ENCODE results near the gene DNASE1L2. TPM values are rescaled to one million over a fixed set of nuclear protein-coding genes. Genes with fewer than 3 reads are reported as not detected.

Gene DNASE1L2
- total and polyA plus RNA-seq, 10 of the 15 experiments (the other 5 are each of a cell fraction or from before 2014, with no cell fraction given), result 0.06 to 1.5 (median 0.29) TPM

DNA sequence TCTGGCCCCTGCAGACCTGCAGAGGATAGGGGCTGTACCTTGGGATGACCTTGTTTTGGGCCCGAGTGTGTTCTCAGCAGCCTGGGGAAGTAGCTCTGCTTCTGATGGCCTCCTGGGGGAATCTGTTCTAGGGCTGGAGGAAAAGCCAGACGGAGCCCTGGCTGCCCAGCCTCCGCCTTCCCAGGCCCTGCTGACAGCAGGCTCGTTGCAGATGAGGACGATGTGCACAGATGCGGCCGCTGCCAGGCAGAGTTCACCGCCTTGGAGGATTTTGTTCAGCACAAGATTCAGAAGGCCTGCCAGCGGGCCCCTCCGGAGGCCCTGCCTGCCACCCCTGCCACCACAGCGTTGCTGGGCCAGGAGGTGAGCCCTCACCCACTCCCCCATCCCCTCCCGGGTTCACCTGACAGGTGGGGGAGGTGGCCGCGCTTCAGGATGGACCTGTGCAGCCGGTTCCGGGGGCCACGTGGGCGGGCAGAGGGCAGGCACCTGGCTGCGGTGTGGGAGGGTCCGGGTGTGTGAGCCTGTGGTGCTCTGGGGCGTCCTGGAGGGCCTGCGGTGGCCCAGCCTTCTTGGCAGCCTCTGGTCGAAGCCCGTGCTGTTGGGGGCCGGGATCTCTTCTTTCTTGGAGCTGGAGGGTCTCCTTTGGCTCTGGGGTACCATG lies 8.0 kb upstream of the DNASE1L2 start:
- no peak overlapping the region for H3K4me3 ChIP-seq
- FAIRE-seq (no peak), ATAC-seq (no peak), DNase-seq (ENCODE audit: low read depth, low spot score) (no peak)
- no peaks in the 10 kb centered on the region for H3K9me3 ChIP-seq (replicated peaks; ENCODE audit: control insufficient read depth, insufficient read depth, low read length)
- no peaks in the 10 kb centered on the region for H4K20me1 ChIP-seq (ENCODE audit: control insufficient read depth, insufficient read depth)
- intact Hi-C loops (cut with micrococcal nuclease; ENCODE audit: unreplicated experiment), result no loop called here
- no peak overlapping the region for H3K4me2 ChIP-seq (ENCODE audit: control insufficient read depth, insufficient read depth)
- no peak overlapping the region for H3K27ac ChIP-seq (ENCODE audit: control insufficient read depth, insufficient read depth)
- ChIA-PET RAD21 (ENCODE audit: unreplicated experiment) (no interaction called here), SMC1A (ENCODE audit: uncharacterized antibody, unreplicated experiment) (no interaction called here), CTCF (no interaction called here), POLR2A (no interaction called here)
- in situ Hi-C loops (cut with MboI), result no loop called here
- H3K4me1 ChIP-seq (ENCODE audit: control insufficient read depth, insufficient read depth, low read length), result peaks cover 5% of the 10 kb centered on the region; the same call in 1 of the 2 replicates
- no peak overlapping the region for H3K9ac ChIP-seq (ENCODE audit: control insufficient read depth, insufficient read depth, low read length)
- H3K79me2 ChIP-seq (ENCODE audit: control insufficient read depth, insufficient read depth, low read length), result peaks cover 27% of the 10 kb centered on the region
- H2AFZ ChIP-seq (ENCODE audit: control insufficient read depth, low read depth, low read length), result no peak overlapping the region
- H3K36me3 ChIP-seq (ENCODE audit: control insufficient read depth in 2 of 2, insufficient read depth in 2 of 2, low read length in 1 of 2), result peaks cover 4 to 30% of the 10 kb centered on the region in 2 experiments; a peak in 3 of 4 replicates
- no peaks in the 10 kb centered on the region for H3K27me3 ChIP-seq (replicated peaks in 1 of 2; ENCODE audit: control insufficient read depth in 2 of 2, insufficient read depth in 2 of 2, low read length in 1 of 2)
- BruUV-seq (replicated peaks), result no TSS peak
- 92% methylated on average over 25 of the region's 25 CpGs for WGBS (ENCODE audit: insufficient coverage, insufficient replicate concordance, low lambda C conversion rate, missing lambda C conversion rate)
- TF ChIP-seq GABPA (IDR thresholded peaks at IDR 0.05; ENCODE audit: low read depth) (no peak), YY1 (IDR thresholded peaks at IDR 0.05; ENCODE audit: low read depth, low read length) (no peak), HDGF (IDR thresholded peaks at IDR 0.05) (no peak), NRF1 (conservative IDR thresholded peaks at IDR 0.05; ENCODE audit: low read depth, low read length) (no peak), KAT2A (conservative IDR thresholded peaks at IDR 0.05; ENCODE audit: control insufficient read depth, low read depth, low read length) (no peak), IKZF1 (conservative IDR thresholded peaks at IDR 0.05) (no peak), POLR2AphosphoS2 (IDR thresholded peaks at IDR 0.05; ENCODE audit: low read depth, low read length) (no peak), MEF2B (IDR thresholded peaks at IDR 0.05; ENCODE audit: partially characterized antibody, poor library complexity, severe bottlenecking) (no peak), PAX8 (IDR thresholded peaks at IDR 0.05) (no peak), JUNB (IDR thresholded peaks at IDR 0.05) (no peak), RUNX3 (IDR thresholded peaks at IDR 0.05; ENCODE audit: low read length) (no peak), SREBF1 (IDR thresholded peaks at IDR 0.05; ENCODE audit: low read length) (no peak)
- TF ChIP-seq, protein P1, sequence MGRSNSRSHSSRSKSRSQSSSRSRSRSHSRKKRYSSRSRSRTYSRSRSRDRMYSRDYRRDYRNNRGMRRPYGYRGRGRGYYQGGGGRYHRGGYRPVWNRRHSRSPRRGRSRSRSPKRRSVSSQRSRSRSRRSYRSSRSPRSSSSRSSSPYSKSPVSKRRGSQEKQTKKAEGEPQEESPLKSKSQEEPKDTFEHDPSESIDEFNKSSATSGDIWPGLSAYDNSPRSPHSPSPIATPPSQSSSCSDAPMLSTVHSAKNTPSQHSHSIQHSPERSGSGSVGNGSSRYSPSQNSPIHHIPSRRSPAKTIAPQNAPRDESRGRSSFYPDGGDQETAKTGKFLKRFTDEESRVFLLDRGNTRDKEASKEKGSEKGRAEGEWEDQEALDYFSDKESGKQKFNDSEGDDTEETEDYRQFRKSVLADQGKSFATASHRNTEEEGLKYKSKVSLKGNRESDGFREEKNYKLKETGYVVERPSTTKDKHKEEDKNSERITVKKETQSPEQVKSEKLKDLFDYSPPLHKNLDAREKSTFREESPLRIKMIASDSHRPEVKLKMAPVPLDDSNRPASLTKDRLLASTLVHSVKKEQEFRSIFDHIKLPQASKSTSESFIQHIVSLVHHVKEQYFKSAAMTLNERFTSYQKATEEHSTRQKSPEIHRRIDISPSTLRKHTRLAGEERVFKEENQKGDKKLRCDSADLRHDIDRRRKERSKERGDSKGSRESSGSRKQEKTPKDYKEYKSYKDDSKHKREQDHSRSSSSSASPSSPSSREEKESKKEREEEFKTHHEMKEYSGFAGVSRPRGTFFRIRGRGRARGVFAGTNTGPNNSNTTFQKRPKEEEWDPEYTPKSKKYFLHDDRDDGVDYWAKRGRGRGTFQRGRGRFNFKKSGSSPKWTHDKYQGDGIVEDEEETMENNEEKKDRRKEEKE (IDR thresholded peaks at IDR 0.05), result no peak
- TF ChIP-seq, protein P2, sequence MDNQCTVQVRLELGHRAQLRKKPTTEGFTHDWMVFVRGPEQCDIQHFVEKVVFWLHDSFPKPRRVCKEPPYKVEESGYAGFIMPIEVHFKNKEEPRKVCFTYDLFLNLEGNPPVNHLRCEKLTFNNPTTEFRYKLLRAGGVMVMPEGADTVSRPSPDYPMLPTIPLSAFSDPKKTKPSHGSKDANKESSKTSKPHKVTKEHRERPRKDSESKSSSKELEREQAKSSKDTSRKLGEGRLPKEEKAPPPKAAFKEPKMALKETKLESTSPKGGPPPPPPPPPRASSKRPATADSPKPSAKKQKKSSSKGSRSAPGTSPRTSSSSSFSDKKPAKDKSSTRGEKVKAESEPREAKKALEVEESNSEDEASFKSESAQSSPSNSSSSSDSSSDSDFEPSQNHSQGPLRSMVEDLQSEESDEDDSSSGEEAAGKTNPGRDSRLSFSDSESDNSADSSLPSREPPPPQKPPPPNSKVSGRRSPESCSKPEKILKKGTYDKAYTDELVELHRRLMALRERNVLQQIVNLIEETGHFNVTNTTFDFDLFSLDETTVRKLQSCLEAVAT (IDR thresholded peaks at IDR 0.05), result no peak
- TF ChIP-seq, protein P3, sequence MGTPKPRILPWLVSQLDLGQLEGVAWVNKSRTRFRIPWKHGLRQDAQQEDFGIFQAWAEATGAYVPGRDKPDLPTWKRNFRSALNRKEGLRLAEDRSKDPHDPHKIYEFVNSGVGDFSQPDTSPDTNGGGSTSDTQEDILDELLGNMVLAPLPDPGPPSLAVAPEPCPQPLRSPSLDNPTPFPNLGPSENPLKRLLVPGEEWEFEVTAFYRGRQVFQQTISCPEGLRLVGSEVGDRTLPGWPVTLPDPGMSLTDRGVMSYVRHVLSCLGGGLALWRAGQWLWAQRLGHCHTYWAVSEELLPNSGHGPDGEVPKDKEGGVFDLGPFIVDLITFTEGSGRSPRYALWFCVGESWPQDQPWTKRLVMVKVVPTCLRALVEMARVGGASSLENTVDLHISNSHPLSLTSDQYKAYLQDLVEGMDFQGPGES (IDR thresholded peaks at IDR 0.05), result no peak
- TF ChIP-seq, protein P4, sequence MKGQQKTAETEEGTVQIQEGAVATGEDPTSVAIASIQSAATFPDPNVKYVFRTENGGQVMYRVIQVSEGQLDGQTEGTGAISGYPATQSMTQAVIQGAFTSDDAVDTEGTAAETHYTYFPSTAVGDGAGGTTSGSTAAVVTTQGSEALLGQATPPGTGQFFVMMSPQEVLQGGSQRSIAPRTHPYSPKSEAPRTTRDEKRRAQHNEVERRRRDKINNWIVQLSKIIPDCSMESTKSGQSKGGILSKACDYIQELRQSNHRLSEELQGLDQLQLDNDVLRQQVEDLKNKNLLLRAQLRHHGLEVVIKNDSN (IDR thresholded peaks at IDR 0.05; ENCODE audit: borderline replicate concordance, extremely low read length, insufficient read depth, low read depth, low read length), result no peak
- TF ChIP-seq, protein P5, sequence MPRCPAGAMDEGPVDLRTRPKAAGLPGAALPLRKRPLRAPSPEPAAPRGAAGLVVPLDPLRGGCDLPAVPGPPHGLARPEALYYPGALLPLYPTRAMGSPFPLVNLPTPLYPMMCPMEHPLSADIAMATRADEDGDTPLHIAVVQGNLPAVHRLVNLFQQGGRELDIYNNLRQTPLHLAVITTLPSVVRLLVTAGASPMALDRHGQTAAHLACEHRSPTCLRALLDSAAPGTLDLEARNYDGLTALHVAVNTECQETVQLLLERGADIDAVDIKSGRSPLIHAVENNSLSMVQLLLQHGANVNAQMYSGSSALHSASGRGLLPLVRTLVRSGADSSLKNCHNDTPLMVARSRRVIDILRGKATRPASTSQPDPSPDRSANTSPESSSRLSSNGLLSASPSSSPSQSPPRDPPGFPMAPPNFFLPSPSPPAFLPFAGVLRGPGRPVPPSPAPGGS (IDR thresholded peaks at IDR 0.05; ENCODE audit: borderline replicate concordance, insufficient read depth, low read depth, low read length, poor library complexity, severe bottlenecking), result no peak

Measured in GM12878 (cell line).